ENCODE data around the gene ZNHIT2.

DNA sequence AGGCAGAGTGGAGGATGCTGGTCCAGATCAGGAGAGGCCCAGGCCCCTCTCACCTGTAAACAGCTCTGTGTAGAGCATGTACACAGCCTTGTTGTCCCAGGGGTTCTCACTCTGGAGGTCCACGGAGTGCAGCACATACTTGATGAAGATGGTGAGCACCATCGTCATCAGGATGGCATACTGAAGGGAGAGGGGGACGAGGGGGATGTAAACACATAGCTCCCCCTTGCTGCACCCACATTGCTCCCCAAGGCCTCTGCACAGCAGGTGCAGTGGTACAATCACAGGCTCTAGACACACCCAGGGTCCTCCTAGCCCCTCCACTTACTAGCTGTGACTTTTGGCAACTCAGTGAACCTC lies 13.9 kb upstream of the ZNHIT2 start:
- TF ChIP-seq, protein P1, sequence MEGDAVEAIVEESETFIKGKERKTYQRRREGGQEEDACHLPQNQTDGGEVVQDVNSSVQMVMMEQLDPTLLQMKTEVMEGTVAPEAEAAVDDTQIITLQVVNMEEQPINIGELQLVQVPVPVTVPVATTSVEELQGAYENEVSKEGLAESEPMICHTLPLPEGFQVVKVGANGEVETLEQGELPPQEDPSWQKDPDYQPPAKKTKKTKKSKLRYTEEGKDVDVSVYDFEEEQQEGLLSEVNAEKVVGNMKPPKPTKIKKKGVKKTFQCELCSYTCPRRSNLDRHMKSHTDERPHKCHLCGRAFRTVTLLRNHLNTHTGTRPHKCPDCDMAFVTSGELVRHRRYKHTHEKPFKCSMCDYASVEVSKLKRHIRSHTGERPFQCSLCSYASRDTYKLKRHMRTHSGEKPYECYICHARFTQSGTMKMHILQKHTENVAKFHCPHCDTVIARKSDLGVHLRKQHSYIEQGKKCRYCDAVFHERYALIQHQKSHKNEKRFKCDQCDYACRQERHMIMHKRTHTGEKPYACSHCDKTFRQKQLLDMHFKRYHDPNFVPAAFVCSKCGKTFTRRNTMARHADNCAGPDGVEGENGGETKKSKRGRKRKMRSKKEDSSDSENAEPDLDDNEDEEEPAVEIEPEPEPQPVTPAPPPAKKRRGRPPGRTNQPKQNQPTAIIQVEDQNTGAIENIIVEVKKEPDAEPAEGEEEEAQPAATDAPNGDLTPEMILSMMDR (CRISPR knock-in tag; IDR thresholded peaks at IDR 0.05), result no peak
- no peak for TF ChIP-seq SIN3A (IDR thresholded peaks at IDR 0.05; ENCODE audit: borderline replicate concordance, low read depth, low read length)
- TF ChIP-seq MAFK (conservative IDR thresholded peaks at IDR 0.05 in 1 of 2, IDR thresholded peaks at IDR 0.05 in 1 of 2; ENCODE audit: low read length in 2 of 2), result no peak
- TF ChIP-seq NR3C1 (CRISPR knock-in tag; IDR thresholded peaks at IDR 0.05), result no peak
- TF ChIP-seq HNRNPUL1 (IDR thresholded peaks at IDR 0.05; ENCODE audit: low read depth, low read length), result no peak
- TF ChIP-seq, protein P2, sequence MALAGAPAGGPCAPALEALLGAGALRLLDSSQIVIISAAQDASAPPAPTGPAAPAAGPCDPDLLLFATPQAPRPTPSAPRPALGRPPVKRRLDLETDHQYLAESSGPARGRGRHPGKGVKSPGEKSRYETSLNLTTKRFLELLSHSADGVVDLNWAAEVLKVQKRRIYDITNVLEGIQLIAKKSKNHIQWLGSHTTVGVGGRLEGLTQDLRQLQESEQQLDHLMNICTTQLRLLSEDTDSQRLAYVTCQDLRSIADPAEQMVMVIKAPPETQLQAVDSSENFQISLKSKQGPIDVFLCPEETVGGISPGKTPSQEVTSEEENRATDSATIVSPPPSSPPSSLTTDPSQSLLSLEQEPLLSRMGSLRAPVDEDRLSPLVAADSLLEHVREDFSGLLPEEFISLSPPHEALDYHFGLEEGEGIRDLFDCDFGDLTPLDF (CRISPR knock-in tag; IDR thresholded peaks at IDR 0.05), result no peak
- no peak for TF ChIP-seq ZNF232 (CRISPR knock-in tag; IDR thresholded peaks at IDR 0.05; ENCODE audit: borderline replicate concordance)
- TF ChIP-seq, protein P3, sequence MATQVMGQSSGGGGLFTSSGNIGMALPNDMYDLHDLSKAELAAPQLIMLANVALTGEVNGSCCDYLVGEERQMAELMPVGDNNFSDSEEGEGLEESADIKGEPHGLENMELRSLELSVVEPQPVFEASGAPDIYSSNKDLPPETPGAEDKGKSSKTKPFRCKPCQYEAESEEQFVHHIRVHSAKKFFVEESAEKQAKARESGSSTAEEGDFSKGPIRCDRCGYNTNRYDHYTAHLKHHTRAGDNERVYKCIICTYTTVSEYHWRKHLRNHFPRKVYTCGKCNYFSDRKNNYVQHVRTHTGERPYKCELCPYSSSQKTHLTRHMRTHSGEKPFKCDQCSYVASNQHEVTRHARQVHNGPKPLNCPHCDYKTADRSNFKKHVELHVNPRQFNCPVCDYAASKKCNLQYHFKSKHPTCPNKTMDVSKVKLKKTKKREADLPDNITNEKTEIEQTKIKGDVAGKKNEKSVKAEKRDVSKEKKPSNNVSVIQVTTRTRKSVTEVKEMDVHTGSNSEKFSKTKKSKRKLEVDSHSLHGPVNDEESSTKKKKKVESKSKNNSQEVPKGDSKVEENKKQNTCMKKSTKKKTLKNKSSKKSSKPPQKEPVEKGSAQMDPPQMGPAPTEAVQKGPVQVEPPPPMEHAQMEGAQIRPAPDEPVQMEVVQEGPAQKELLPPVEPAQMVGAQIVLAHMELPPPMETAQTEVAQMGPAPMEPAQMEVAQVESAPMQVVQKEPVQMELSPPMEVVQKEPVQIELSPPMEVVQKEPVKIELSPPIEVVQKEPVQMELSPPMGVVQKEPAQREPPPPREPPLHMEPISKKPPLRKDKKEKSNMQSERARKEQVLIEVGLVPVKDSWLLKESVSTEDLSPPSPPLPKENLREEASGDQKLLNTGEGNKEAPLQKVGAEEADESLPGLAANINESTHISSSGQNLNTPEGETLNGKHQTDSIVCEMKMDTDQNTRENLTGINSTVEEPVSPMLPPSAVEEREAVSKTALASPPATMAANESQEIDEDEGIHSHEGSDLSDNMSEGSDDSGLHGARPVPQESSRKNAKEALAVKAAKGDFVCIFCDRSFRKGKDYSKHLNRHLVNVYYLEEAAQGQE (IDR thresholded peaks at IDR 0.05; ENCODE audit: borderline replicate concordance in 1 of 2, low read depth in 1 of 2, low read length in 2 of 2), result no peak
